GM23338 (cell line): ENCODE data around the gene M6PR. TPM values are rescaled to one million over a fixed set of nuclear protein-coding genes. Genes with fewer than 3 reads are reported as not detected.

Experiments
- ATAC-seq: fragments of 200-7000 bp; cut with Tn5 transposase; 3 replicates; pipeline ENCODE4 v1.9.1; 2020
- DNase-seq: peaks from one replicate; pipeline ENCODE4 v3.0.0-alpha.2; 2015; ENCODE audit warnings: low spot score
- H2AFZ ChIP-seq: fragments of 200-600 bp; sonication (generic); 2 replicates; pipeline ENCODE4 v1.8.0; 2016; ENCODE audit warnings: antibody characterized with exemption, mild to moderate bottlenecking, moderate library complexity
- H3F3A ChIP-seq: fragments of 200-600 bp; sonication (generic); replicated peaks from 2 replicates; pipeline ENCODE4 v1.8.0; 2017; ENCODE audit warnings: antibody characterized with exemption, mixed run types, low read depth
- H3K27ac ChIP-seq: fragments of 200-600 bp; sonication (generic); 2 replicates; pipeline ENCODE4 v1.6.1; 2016; ENCODE audit warnings: low read depth
- H3K27me3 ChIP-seq: fragments of 200-600 bp; sonication (generic); 2 replicates; pipeline ENCODE4 v1.8.0; 2016; ENCODE audit warnings: mild to moderate bottlenecking, mixed run types, moderate library complexity; ENCODE audit not compliant: insufficient read depth
- H3K36me3 ChIP-seq: fragments of 200-600 bp; sonication (generic); 2 replicates; pipeline ENCODE4 v1.8.0; 2016; ENCODE audit warnings: mild to moderate bottlenecking; ENCODE audit not compliant: insufficient read depth
- H3K4me1 ChIP-seq: fragments of 200-600 bp; sonication (generic); 2 replicates; pipeline ENCODE4 v1.8.0; 2016; ENCODE audit warnings: mild to moderate bottlenecking, moderate library complexity; ENCODE audit not compliant: insufficient read depth
- H3K4me2 ChIP-seq: fragments of 200-600 bp; sonication (generic); 2 replicates; pipeline ENCODE4 v1.7.1; 2017; ENCODE audit warnings: mixed run types
- H3K4me3 ChIP-seq: fragments of 200-600 bp; sonication (generic); 2 replicates; pipeline ENCODE4 v1.6.1; 2016; ENCODE audit warnings: mixed run types
- H3K79me2 ChIP-seq: fragments of 200-600 bp; sonication (generic); replicated peaks from 2 replicates; pipeline ENCODE4 v1.8.0; 2017; ENCODE audit warnings: mild to moderate bottlenecking; ENCODE audit not compliant: insufficient read depth
- H3K9me2 ChIP-seq: fragments of 200-600 bp; sonication (generic); 2 replicates; pipeline ENCODE4 v1.8.0; 2017; ENCODE audit not compliant: insufficient read depth
- H4K20me1 ChIP-seq: fragments of 200-600 bp; sonication (generic); replicated peaks from 2 replicates; pipeline ENCODE4 v1.8.0; 2017; ENCODE audit warnings: mild to moderate bottlenecking; ENCODE audit not compliant: insufficient read depth
- H3K27ac Mint-ChIP-seq: 2 replicates; pipeline ENCODE4 v1.8.0; 2020; ENCODE audit warnings: inconsistent platforms, mild to moderate bottlenecking, moderate library complexity, mixed read lengths
- H3K27me3 Mint-ChIP-seq: 3 replicates; pipeline ENCODE4 v1.8.0; 2022; ENCODE audit warnings: low read depth, mild to moderate bottlenecking, moderate library complexity, mixed read lengths, inconsistent platforms; ENCODE audit not compliant: insufficient read depth, poor library complexity
- H3K36me3 Mint-ChIP-seq: 3 replicates; pipeline ENCODE4 v1.8.0; 2021; ENCODE audit warnings: low read depth, mild to moderate bottlenecking, inconsistent platforms, moderate library complexity, mixed read lengths
- H3K4me1 Mint-ChIP-seq: 3 replicates; pipeline ENCODE4 v1.8.0; 2020; ENCODE audit warnings: mild to moderate bottlenecking, inconsistent platforms, mixed read lengths
- H3K4me3 Mint-ChIP-seq: 3 replicates; pipeline ENCODE4 v1.8.0; 2021; ENCODE audit warnings: moderate library complexity, mild to moderate bottlenecking, inconsistent platforms, mixed read lengths
- H3K9me3 Mint-ChIP-seq: 3 replicates; pipeline ENCODE4 v1.8.0; 2020; ENCODE audit warnings: moderate library complexity, mild to moderate bottlenecking, inconsistent platforms, mixed read lengths
- CREB1 ChIP-seq: fragments of 250-450 bp; sonication (Bioruptor Pico); IDR thresholded peaks from 2 replicates; pipeline ENCODE4 v1.5.0; 2020; ENCODE audit warnings: low read depth, mild to moderate bottlenecking, moderate library complexity
- ETS1 ChIP-seq: IDR thresholded peaks from 2 replicates; pipeline ENCODE4 v1.6.1; 2016; ENCODE audit warnings: antibody characterized with exemption
- JUNB ChIP-seq: IDR thresholded peaks from one replicate; pipeline ENCODE4 v1.6.1; 2016; ENCODE audit warnings: antibody characterized with exemption; ENCODE audit not compliant: unreplicated experiment
- NANOG ChIP-seq: IDR thresholded peaks from 2 replicates; pipeline ENCODE4 v1.6.1; 2016; ENCODE audit warnings: antibody characterized with exemption, borderline replicate concordance
- REST ChIP-seq: IDR thresholded peaks from one replicate; pipeline ENCODE4 v1.6.1; 2018; ENCODE audit warnings: antibody characterized with exemption; ENCODE audit not compliant: unreplicated experiment
- STAT1 ChIP-seq: IDR thresholded peaks from one replicate; pipeline ENCODE4 v1.6.1; 2016; ENCODE audit warnings: antibody characterized with exemption; ENCODE audit not compliant: unreplicated experiment
- ZNF114 ChIP-seq: fragments of 250-450 bp; sonication (Bioruptor Pico); IDR thresholded peaks from 2 replicates; pipeline ENCODE4 v1.5.0; 2020; ENCODE audit warnings: mild to moderate bottlenecking, moderate library complexity
- ZNF331 ChIP-seq: fragments of 250-450 bp; sonication (Bioruptor Pico); IDR thresholded peaks from 2 replicates; pipeline ENCODE4 v1.5.0; 2020; ENCODE audit warnings: low read depth, mild to moderate bottlenecking, moderate library complexity
- ZNF462 ChIP-seq: fragments of 250-450 bp; sonication (Bioruptor Pico); IDR thresholded peaks from 2 replicates; pipeline ENCODE4 v1.5.0; 2020; ENCODE audit warnings: mild to moderate bottlenecking, moderate library complexity
- polyA plus RNA-seq: library from polyadenylated mRNA; unstranded; fragments of >200 nt; fragmentation: Nextera tagmentation; extraction: Ambion mirVana; gene quantifications from 2 replicates; pipeline ENCODE4 v1.2.1, GENCODE V29; 2016
- total RNA-seq: library from RNA; depleted of rRNA; stranded (reverse); fragments of >200 nt; shearing (Covaris generic); gene quantifications from 2 replicates; pipeline ENCODE4 v1.2.3, GENCODE V29; 2014

Gene M6PR
- total and polyA plus RNA-seq, 2 experiments from 2014 or later, result 103 to 147 TPM

- no peak for TF ChIP-seq ETS1
- TF ChIP-seq ZNF462 (CRISPR knock-in tag), result no peak
- TF ChIP-seq NANOG, result no peak
- TF ChIP-seq ZNF114 (CRISPR knock-in tag), result no peak
These were observed 7.3 kb upstream of the M6PR start (continued) for GRCh38 chr12:8956772-8957171.

GRCh38 chr12:8956073-8956472 lies 6.6 kb upstream of the M6PR start:
- ATAC-seq (no peak), DNase-seq (no peak)
- H3K4me3 Mint-ChIP-seq, result no peak overlapping the region
- Histone ChIP-seq H3K36me3 (peaks cover 25% of the 10 kb centered on the region; the same call in 1 of the 2 replicates), H3K4me1 (no peaks in the 10 kb centered on the region), H3K27ac (no peak overlapping the region), H2AFZ (no peak overlapping the region), H3K4me3 (no peak overlapping the region), H3K27me3 (no peaks in the 10 kb centered on the region), H3K9me2 (no peaks in the 10 kb centered on the region), H3K4me2 (no peak overlapping the region), H3F3A (peaks cover 3% of the 10 kb centered on the region; the same call in 1 of the 2 replicates), H4K20me1 (no peaks in the 10 kb centered on the region), H3K79me2 (peaks cover 2% of the 10 kb centered on the region; the same call in 1 of the 2 replicates)
- H3K4me1 Mint-ChIP-seq, result no peaks in the 10 kb centered on the region
- no peaks in the 10 kb centered on the region for H3K27me3 Mint-ChIP-seq
- peaks cover 75% of the 10 kb centered on the region for H3K36me3 Mint-ChIP-seq
- peaks cover 56% of the 10 kb centered on the region for H3K9me3 Mint-ChIP-seq
- no peak overlapping the region for H3K27ac Mint-ChIP-seq
- TF ChIP-seq NANOG (no peak), ZNF114 (CRISPR knock-in tag) (no peak), STAT1 (no peak), CREB1 (CRISPR knock-in tag) (no peak), JUNB (no peak), ZNF331 (CRISPR knock-in tag) (no peak), REST (no peak)
